ENCODE data around the gene TNNC2.
A peak's percentile ranks its signal among the peaks of the same experiment; 100 is the strongest.
"Not testable (repeated sequence)": the region's sequence is repeated elsewhere in the genome, so short reads cannot be mapped to it uniquely, and the experiment has no call there.

TNNC2 gene

DNA sequence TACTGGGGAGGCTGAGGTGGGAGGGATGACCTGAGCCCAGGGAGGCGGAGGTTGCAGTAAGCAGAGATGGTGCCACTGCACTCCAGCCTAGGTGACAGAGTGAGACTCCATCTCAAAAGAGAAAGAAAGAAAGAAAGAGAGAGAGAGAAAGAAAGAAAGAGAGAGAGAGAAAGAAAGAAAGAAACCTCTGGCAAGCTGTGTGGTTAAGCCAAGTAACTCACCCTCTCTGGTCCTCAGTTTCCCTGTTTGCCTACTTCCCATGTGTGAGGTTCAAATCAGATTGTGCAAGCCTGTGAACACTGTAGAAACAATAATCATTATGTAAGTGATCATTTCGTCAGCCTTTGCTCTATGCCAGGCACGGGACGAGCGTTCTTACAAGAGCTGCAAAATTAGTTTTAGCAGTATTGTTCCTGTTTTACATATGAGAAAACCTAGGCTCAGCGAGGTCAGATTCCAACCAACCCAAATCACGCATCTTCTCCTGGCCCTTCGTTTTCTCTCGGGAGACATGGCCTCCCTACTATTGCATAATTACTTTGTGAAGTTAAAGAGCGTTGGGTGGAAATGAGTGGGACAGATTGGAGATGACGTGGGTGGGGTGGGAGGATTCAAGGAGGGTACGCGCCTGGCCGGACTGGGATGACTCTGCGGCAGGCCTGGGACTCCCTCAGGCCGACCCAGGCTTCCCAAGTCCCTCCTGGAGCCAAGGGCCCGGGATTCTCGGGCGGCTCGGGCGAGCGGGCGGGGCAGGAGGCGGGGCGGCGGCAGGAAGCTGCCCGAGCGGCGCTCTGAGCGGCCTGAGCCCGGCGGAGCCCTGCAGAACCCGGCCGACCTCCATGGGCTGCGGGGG is 6.1 kb upstream of the TNNC2 start, which contains the start of gene SNX21:
Gene SNX21, plus strand, starts transcription at position 770 of the 853 bp plus-strand sequence. CDS start 121 bp downstream, outside the sequence.
- peak; percentile 80 for DNase-seq (ENCODE audit: low read depth)
- TF ChIP-seq, protein P1, sequence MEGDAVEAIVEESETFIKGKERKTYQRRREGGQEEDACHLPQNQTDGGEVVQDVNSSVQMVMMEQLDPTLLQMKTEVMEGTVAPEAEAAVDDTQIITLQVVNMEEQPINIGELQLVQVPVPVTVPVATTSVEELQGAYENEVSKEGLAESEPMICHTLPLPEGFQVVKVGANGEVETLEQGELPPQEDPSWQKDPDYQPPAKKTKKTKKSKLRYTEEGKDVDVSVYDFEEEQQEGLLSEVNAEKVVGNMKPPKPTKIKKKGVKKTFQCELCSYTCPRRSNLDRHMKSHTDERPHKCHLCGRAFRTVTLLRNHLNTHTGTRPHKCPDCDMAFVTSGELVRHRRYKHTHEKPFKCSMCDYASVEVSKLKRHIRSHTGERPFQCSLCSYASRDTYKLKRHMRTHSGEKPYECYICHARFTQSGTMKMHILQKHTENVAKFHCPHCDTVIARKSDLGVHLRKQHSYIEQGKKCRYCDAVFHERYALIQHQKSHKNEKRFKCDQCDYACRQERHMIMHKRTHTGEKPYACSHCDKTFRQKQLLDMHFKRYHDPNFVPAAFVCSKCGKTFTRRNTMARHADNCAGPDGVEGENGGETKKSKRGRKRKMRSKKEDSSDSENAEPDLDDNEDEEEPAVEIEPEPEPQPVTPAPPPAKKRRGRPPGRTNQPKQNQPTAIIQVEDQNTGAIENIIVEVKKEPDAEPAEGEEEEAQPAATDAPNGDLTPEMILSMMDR (IDR thresholded peaks at IDR 0.05; ENCODE audit: insufficient read depth, low read depth, low read length, missing control alignments) = no peak
- peak within 1 kb of the TSS; percentile 66 for H3K4me3 ChIP-seq (ENCODE audit: low read length)

DNA sequence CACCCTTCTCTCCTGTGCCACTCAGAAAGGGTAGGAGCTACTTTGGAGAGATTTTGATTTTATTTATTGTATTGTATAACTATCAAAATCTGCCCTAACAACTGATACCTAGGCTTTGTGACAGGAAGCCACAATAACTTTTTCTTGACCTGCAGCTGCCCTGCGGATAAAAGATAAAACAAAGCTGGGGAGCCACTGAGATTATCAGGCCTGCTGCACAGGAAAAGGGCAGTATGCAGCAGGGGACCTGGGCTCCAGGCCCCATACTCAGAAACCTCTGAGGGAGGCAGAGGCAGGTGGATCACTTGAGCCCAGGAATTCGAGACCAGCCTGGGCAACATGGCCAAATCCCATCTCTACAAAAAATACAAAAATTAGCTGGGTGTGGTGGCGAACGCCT is 5.5 kb upstream of the TNNC2 start:
- no peak overlapping the region for H3K4me3 ChIP-seq (ENCODE audit: low read length)
- TF ChIP-seq, protein P1 (IDR thresholded peaks at IDR 0.05; ENCODE audit: insufficient read depth, low read depth, low read length, missing control alignments) = no peak

DNA sequence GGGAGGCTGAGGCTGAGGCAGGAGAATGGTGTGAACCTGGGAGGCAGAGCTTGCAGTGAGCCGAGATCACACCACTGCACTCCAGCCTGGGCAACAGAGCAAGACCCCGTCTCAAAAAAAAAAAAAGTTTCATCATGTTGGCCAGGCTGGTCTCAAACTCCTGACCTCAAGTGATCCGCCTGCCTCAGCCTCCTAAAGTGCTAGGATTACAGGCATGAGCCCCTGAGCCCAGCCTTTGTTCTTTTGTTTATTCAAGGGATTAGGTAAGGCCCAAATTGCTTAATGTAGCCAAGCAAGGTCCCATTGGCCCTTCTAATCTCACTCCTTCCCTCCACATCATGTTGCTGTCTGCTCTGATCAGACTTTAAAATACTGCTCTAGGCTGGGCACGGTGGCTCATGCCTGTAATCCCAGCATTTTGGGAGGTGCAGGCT is 2.6 kb upstream of the TNNC2 start:
- not testable (repeated sequence) for H3K4me3 ChIP-seq (ENCODE audit: low read length)
- DNase-seq (ENCODE audit: low read depth) = peak; percentile 24

More for the DNA sequence above, 5.5 kb upstream of the TNNC2 start:
- DNase-seq (ENCODE audit: low read depth) = no peak

DNA sequence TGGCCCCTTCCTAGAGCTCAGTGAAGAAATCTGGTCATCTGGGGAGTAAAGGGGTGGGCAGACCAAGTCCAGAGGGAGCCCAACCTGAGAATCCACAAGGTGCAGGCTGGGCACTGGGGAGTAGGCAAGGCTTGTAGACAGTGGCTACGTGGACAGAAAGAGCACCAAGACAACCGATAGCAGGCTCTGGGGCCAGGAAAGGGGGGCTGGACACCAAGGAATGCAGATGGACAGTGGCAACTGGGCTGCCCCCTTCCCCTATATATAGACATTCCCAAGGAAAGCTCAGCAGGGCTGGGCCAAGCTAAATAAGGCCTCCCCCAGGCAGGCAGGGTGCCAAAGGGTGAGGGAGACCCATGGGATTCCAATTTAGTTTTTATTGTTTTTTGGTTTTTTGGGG is 1.5 kb upstream of the TNNC2 start:
- TF ChIP-seq, protein P1 (IDR thresholded peaks at IDR 0.05; ENCODE audit: insufficient read depth, low read depth, low read length, missing control alignments) = no peak

DNA sequence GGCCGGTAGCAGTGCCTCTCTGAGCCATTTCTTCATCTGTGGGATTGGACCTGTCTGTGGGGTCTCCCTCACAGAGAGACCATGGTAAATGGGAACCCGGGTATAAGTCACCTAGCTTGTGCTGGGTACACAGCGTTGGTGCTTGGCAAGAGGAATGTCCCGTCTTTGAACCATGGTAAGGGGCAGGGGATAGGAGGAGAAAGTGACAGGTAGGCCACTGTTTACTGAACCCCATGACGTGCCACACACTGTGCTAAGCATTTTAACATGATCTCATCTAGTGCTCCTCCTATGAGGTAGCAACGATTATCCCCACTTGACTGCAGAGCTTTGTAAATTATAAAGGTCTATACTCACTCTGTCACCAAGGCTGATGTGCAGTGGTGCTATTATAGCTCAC is 600 bp upstream of the TNNC2 start:
- H3K4me3 ChIP-seq (ENCODE audit: low read length) = no peak overlapping the region
- DNase-seq (ENCODE audit: low read depth) = no peak
- TF ChIP-seq, protein P1 (IDR thresholded peaks at IDR 0.05; ENCODE audit: insufficient read depth, low read depth, low read length, missing control alignments) = no peak

More for the DNA sequence above, 1.5 kb upstream of the TNNC2 start:
- DNase-seq (ENCODE audit: low read depth) = no peak
- H3K4me3 ChIP-seq (ENCODE audit: low read length) = no peak overlapping the region

DNA sequence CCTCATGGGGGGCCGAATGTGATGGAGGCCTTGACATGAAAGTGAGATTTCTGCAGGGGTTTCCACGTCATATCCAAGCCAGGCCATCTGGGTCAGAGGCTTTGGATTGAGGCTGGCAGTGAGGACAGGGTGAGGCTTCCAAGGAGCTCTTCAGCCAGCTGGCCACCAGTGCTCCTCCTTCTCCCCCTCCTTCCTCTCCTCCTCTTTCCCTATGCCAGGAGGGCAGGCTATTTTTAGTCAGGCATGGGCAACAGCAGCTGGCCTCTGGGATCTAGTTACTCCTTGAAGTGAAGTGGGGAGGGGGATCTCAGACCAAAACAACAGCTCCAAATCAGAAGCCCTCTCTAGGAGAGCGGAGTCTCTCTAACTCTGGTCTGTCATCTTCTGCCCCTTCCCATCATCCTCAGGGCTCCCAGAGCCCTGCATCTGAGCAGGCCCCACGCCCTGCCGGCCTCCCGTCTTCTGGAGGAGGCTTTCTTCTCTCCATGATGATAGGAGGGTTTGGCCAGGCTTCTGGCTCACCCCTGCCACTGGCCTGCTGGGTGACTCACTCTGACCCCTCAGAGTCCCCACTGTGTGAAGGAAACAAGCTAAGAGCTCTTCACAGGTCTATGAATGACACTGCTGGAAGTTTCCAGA is 612 bp downstream of the TNNC2 start:
- DNase-seq (ENCODE audit: low read depth) = no peak
- TF ChIP-seq, protein P1 (IDR thresholded peaks at IDR 0.05; ENCODE audit: insufficient read depth, low read depth, low read length, missing control alignments) = no peak
- no peak overlapping the region for H3K4me3 ChIP-seq (ENCODE audit: low read length)
